Liver (tissue), 9 donors: Measurements from ENCODE around the gene OR51E1. TPM values are rescaled to one million over a fixed set of nuclear protein-coding genes. Genes with fewer than 3 reads are reported as not detected.

Experiments
- DNase-seq: peaks from one replicate; pipeline ENCODE4 v3.0.0-alpha.2; 2017; ENCODE audit warnings: low spot score
- H3K27ac ChIP-seq, 2 donors: one replicate each; pipeline ENCODE4 v1.7.0; 2013; ENCODE audit warnings: inconsistent platforms in 2 of 2, low read length in 2 of 2, control low read depth in 1 of 2, low read depth in 1 of 2, mild to moderate bottlenecking in 1 of 2
- H3K27me3 ChIP-seq, 4 donors: one replicate each; pipeline versions ENCODE4 v1.6.1 to v1.7.0; 2013; ENCODE audit warnings: low read length in 3 of 4, inconsistent platforms in 1 of 4, mild to moderate bottlenecking in 1 of 4, moderate library complexity in 1 of 4; ENCODE audit not compliant: control insufficient read depth in 4 of 4, insufficient read depth in 4 of 4
- H3K36me3 ChIP-seq, 4 donors: one replicate each; pipeline versions ENCODE4 v1.6.1 to v1.7.0; 2013; ENCODE audit warnings: low read length in 3 of 4, mild to moderate bottlenecking in 3 of 4, low read depth in 1 of 4, moderate library complexity in 1 of 4; ENCODE audit not compliant: control insufficient read depth in 4 of 4, insufficient read depth in 3 of 4
- H3K4me1 ChIP-seq, 4 donors: one replicate each; pipeline versions ENCODE4 v1.6.1 to v1.7.0; 2013; ENCODE audit warnings: low read length in 3 of 4, mild to moderate bottlenecking in 3 of 4, moderate library complexity in 1 of 4; ENCODE audit not compliant: control insufficient read depth in 4 of 4, insufficient read depth in 4 of 4
- H3K4me3 ChIP-seq, 3 donors: one replicate each; pipeline versions ENCODE4 v1.6.1 to v1.7.0; 2013; ENCODE audit warnings: low read length in 3 of 3, control low read depth in 1 of 3, low read depth in 1 of 3, mild to moderate bottlenecking in 1 of 3
- H3K9ac ChIP-seq, 2 donors: one replicate each; pipeline ENCODE4 v1.7.0; 2013; ENCODE audit warnings: low read length in 2 of 2, mild to moderate bottlenecking in 2 of 2, moderate library complexity in 2 of 2, control low read depth in 1 of 2, low read depth in 1 of 2
- H3K9me3 ChIP-seq, 4 donors: one replicate each; pipeline versions ENCODE4 v1.6.1 to v1.7.0; 2013; ENCODE audit warnings: low read length in 3 of 4; ENCODE audit not compliant: control insufficient read depth in 4 of 4
- ATF3 ChIP-seq: IDR thresholded peaks from 2 replicates; pipeline ENCODE4 v1.6.1; 2016; ENCODE audit warnings: antibody characterized with exemption
- EGR1 ChIP-seq, 2 donors: IDR thresholded peaks; 2 replicates each; pipeline ENCODE4 v1.6.1; 2016 to 2018; ENCODE audit warnings: antibody characterized with exemption in 2 of 2, low read depth in 2 of 2
- FOXA1 ChIP-seq: IDR thresholded peaks from 2 replicates; pipeline ENCODE4 v1.6.1; 2016; ENCODE audit warnings: antibody characterized with exemption
- FOXA2 ChIP-seq: IDR thresholded peaks from 2 replicates; pipeline ENCODE4 v1.6.1; 2016; ENCODE audit warnings: antibody characterized with exemption
- GABPA ChIP-seq, 2 donors: IDR thresholded peaks in 1 of 2; conservative IDR thresholded peaks in 1 of 2; 2 replicates each; pipeline ENCODE4 v1.6.1; 2016; ENCODE audit warnings: antibody characterized with exemption in 2 of 2, mild to moderate bottlenecking in 1 of 2, moderate library complexity in 1 of 2
- HNF4A ChIP-seq, 2 donors: conservative IDR thresholded peaks; 2 replicates each; pipeline ENCODE4 v1.6.1; 2016; ENCODE audit warnings: antibody characterized with exemption in 2 of 2, mild to moderate bottlenecking in 2 of 2
- HNF4G ChIP-seq: IDR thresholded peaks from 2 replicates; pipeline ENCODE4 v1.6.1; 2016; ENCODE audit warnings: antibody characterized with exemption
- JUND ChIP-seq, 2 donors: IDR thresholded peaks; 2 replicates each; pipeline ENCODE4 v1.6.1; 2016; ENCODE audit warnings: antibody characterized with exemption in 2 of 2
- MAX ChIP-seq: IDR thresholded peaks from 2 replicates; pipeline ENCODE4 v1.6.1; 2016; ENCODE audit warnings: antibody characterized with exemption
- NR2F2 ChIP-seq: IDR thresholded peaks from 2 replicates; pipeline ENCODE4 v1.6.1; 2016; ENCODE audit warnings: antibody characterized with exemption
- RAD21 ChIP-seq, 2 donors: IDR thresholded peaks; 2 replicates each; pipeline ENCODE4 v1.6.1; 2016; ENCODE audit warnings: antibody characterized with exemption in 2 of 2, mild to moderate bottlenecking in 2 of 2
- REST ChIP-seq: IDR thresholded peaks from 2 replicates; pipeline ENCODE4 v1.6.1; 2016; ENCODE audit warnings: antibody characterized with exemption, mild to moderate bottlenecking
- RXRA ChIP-seq, 2 donors: IDR thresholded peaks; 2 replicates each; pipeline ENCODE4 v1.6.1; 2017 to 2018; ENCODE audit warnings: antibody characterized with exemption in 2 of 2, mild to moderate bottlenecking in 1 of 2
- SP1 ChIP-seq: IDR thresholded peaks from 2 replicates; pipeline ENCODE4 v1.6.1; 2018; ENCODE audit warnings: antibody characterized with exemption, mild to moderate bottlenecking
- TAF1 ChIP-seq: conservative IDR thresholded peaks from 2 replicates; pipeline ENCODE4 v1.6.1; 2016; ENCODE audit warnings: antibody characterized with exemption, mild to moderate bottlenecking
- YY1 ChIP-seq: IDR thresholded peaks from 2 replicates; pipeline ENCODE4 v1.6.1; 2016; ENCODE audit warnings: antibody characterized with exemption, mild to moderate bottlenecking
- WGBS: extraction: QIAGEN DNeasy Blood & Tissue Kit; methylation state at CpG from one replicate; pipeline ENCODE4 v1.1.7; 2013; 5-methylcytosine and 5-hydroxymethylcytosine counted together
- polyA plus RNA-seq, 2 donors: library from polyadenylated mRNA; stranded (reverse) in 1 of 2; unstranded in 1 of 2; fragments of 200-250 nt in 1 of 2; fragments of >200 nt in 1 of 2; fragmentation: Nextera tagmentation in 1 of 2; extraction: Ambion mirVana in 1 of 2; gene quantifications; one replicate each; pipeline versions ENCODE4 v1.2.1 to v1.2.3, GENCODE V29; 2013 to 2015
- total RNA-seq, 2 donors: library from RNA; depleted of rRNA; stranded (reverse); fragments of >200 nt; gene quantifications; one replicate each; pipeline ENCODE4 v1.2.3, GENCODE V29; 2014
- TF ChIP-seq, protein P1 (sequence below): fragments of 150-350 bp; IDR thresholded peaks from 2 replicates; pipeline ENCODE4 v1.5.1; 2017; ENCODE audit warnings: improper control_type of control experiment, low read depth, low read length; ENCODE audit not compliant: missing input control
- TF ChIP-seq, protein P2 (sequence below): IDR thresholded peaks from 2 replicates; pipeline ENCODE4 v1.6.1; 2016; ENCODE audit warnings: antibody characterized with exemption
- donor health status: healthy.
- donor health status: healthy.
- donor health status: healthy.
- donor health status: healthy.
- donor health status: healthy.

The OR51E1 gene
- total and polyA plus RNA-seq, 4 donors: 0.05 to 0.08 TPM; not detected in 2

DNA sequence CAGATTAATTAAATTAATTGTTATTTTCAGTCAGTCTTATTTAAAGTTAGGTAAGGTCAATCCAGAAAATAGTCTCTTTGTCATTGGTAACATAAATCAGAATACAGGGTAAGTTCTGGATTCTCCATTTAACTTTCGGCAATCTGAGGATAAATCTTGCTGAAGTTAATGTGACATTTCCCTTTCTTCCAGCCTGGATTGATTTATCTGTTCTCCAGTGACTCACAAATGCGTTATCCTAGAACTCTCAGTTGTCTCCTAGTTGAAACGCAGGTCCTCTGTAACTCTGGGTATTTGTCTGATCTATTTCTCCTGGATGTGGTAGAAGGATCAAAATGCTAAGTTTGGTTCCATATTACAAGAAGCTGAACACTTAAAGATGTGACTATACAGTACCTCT is 21.0 kb downstream of the OR51E1 start (continued):
- no peak for TF ChIP-seq JUND (IDR thresholded peaks at IDR 0.05)
- no peak for TF ChIP-seq EGR1 (IDR thresholded peaks at IDR 0.05; ENCODE audit: low read depth in 2 of 2)
- TF ChIP-seq RAD21 (IDR thresholded peaks at IDR 0.05): no peak
- TF ChIP-seq YY1: no peak
- no peak for TF ChIP-seq FOXA2

DNA sequence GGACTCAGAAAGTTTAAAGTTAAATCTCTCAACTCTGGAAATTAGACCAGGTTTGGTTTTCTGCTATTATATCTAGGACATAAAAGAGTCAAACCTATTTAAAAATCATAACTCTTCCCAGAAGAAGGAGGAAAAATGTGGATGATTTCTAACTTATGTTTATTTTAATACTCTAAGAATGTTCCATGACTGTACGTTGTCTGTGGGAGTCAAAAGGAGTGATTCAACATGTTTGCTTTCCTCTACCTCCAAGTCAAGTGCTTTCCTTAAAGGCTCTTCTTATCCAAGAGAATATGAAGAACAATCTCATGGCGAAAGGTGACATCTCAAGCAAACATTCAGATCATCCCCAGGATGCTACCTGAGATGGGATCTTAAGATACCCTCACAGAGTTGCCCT is 21.6 kb downstream of the OR51E1 start:
- H3K4me3 ChIP-seq: no peak overlapping the region
- no peak overlapping the region for H3K9ac ChIP-seq
- H3K27ac ChIP-seq: no peak overlapping the region
- WGBS: 69% methylated on average over 2 of the region's 2 CpGs
- no peak for TF ChIP-seq HNF4G
- no peak for TF ChIP-seq REST
- no peak for TF ChIP-seq SP1
- TF ChIP-seq NR2F2: no peak
- no peak for TF ChIP-seq GABPA (IDR thresholded peaks at IDR 0.05 in 1 of 2, conservative IDR thresholded peaks at IDR 0.05 in 1 of 2)
- TF ChIP-seq EGR1 (IDR thresholded peaks at IDR 0.05; ENCODE audit: low read depth in 2 of 2): no peak
- TF ChIP-seq RXRA (IDR thresholded peaks at IDR 0.05): no peak
- no peak for TF ChIP-seq RAD21 (IDR thresholded peaks at IDR 0.05)
- TF ChIP-seq, protein P1, sequence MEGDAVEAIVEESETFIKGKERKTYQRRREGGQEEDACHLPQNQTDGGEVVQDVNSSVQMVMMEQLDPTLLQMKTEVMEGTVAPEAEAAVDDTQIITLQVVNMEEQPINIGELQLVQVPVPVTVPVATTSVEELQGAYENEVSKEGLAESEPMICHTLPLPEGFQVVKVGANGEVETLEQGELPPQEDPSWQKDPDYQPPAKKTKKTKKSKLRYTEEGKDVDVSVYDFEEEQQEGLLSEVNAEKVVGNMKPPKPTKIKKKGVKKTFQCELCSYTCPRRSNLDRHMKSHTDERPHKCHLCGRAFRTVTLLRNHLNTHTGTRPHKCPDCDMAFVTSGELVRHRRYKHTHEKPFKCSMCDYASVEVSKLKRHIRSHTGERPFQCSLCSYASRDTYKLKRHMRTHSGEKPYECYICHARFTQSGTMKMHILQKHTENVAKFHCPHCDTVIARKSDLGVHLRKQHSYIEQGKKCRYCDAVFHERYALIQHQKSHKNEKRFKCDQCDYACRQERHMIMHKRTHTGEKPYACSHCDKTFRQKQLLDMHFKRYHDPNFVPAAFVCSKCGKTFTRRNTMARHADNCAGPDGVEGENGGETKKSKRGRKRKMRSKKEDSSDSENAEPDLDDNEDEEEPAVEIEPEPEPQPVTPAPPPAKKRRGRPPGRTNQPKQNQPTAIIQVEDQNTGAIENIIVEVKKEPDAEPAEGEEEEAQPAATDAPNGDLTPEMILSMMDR: no peak
- TF ChIP-seq YY1: no peak
- TF ChIP-seq TAF1: no peak
- no peak for TF ChIP-seq FOXA2
- TF ChIP-seq FOXA1: no peak
- TF ChIP-seq MAX: no peak
- TF ChIP-seq JUND (IDR thresholded peaks at IDR 0.05): no peak
- TF ChIP-seq, protein P2, sequence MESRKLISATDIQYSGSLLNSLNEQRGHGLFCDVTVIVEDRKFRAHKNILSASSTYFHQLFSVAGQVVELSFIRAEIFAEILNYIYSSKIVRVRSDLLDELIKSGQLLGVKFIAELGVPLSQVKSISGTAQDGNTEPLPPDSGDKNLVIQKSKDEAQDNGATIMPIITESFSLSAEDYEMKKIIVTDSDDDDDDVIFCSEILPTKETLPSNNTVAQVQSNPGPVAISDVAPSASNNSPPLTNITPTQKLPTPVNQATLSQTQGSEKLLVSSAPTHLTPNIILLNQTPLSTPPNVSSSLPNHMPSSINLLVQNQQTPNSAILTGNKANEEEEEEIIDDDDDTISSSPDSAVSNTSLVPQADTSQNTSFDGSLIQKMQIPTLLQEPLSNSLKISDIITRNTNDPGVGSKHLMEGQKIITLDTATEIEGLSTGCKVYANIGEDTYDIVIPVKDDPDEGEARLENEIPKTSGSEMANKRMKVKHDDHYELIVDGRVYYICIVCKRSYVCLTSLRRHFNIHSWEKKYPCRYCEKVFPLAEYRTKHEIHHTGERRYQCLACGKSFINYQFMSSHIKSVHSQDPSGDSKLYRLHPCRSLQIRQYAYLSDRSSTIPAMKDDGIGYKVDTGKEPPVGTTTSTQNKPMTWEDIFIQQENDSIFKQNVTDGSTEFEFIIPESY: no peak
- TF ChIP-seq ATF3: no peak
- TF ChIP-seq HNF4A (conservative IDR thresholded peaks at IDR 0.05): no peak
- DNase-seq: no peak
- no peaks in the 10 kb centered on the region for H3K4me1 ChIP-seq
- H3K36me3 ChIP-seq: no peaks in the 10 kb centered on the region
- H3K9me3 ChIP-seq: no peaks in the 10 kb centered on the region
- H3K27me3 ChIP-seq: peaks cover 0 to 4% (median 0%) of the 10 kb centered on the region in 4 donors
